ENCODE measurements around the gene DNAH6.

The DNAH6 gene

GRCh38 chr2:84823788-84824187, 307.5 kb downstream of the DNAH6 start:
- Histone ChIP-seq H3K27ac (ENCODE audit: low read depth, low read length) (no peak overlapping the region), H3K9me3 (ENCODE audit: control insufficient read depth, insufficient read depth, low read depth, low read length) (no peaks in the 10 kb centered on the region), H3K4me3 (ENCODE audit: low read depth, low read length) (no peak overlapping the region), H3K4me1 (ENCODE audit: control insufficient read depth, insufficient read depth, low read length) (no peaks in the 10 kb centered on the region), H3K27me3 (ENCODE audit: control insufficient read depth, insufficient read depth, low read length) (no peaks in the 10 kb centered on the region), H3K36me3 (ENCODE audit: control insufficient read depth, insufficient read depth, low read length) (no peaks in the 10 kb centered on the region), H3K9ac (ENCODE audit: low read length) (no peak overlapping the region)

DNA sequence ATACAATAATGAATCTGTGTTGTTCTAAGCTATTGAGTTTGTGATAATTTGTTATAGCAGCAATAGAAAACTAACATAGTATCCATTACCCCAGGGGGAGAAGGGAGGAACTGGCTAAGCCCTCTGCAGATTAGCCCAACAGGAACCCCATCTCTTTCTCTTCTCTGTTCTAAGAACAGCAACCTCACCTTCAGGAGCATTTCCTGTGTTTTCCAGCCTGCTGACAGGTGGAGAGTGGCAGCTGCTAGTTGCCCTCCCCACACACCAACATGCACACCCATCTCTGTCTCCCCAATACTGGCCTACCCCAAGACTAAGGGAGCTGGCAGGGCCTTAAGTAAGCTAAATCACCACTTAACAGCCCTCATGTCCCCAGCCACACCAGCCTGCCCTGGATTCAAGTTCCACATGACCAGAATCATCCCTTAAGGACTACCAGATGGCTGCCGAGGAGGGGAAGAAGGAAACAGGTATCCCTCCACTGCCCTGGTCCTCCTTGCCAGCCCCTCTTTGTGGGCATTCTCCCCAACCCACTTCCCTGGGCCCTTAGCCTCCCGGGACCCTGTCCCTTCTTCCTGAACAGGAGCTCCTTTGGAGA, 311.8 kb downstream of the DNAH6 start:
- Histone ChIP-seq H3K27ac (ENCODE audit: low read depth, low read length) (no peak overlapping the region), H3K36me3 (ENCODE audit: control insufficient read depth, insufficient read depth, low read length) (no peaks in the 10 kb centered on the region), H3K27me3 (ENCODE audit: control insufficient read depth, insufficient read depth, low read length) (no peaks in the 10 kb centered on the region), H3K9ac (ENCODE audit: low read length) (no peak overlapping the region), H3K4me1 (ENCODE audit: control insufficient read depth, insufficient read depth, low read length) (peaks cover 14% of the 10 kb centered on the region), H3K9me3 (ENCODE audit: control insufficient read depth, insufficient read depth, low read depth, low read length) (no peaks in the 10 kb centered on the region), H3K4me3 (ENCODE audit: low read depth, low read length) (no peak overlapping the region)

DNA sequence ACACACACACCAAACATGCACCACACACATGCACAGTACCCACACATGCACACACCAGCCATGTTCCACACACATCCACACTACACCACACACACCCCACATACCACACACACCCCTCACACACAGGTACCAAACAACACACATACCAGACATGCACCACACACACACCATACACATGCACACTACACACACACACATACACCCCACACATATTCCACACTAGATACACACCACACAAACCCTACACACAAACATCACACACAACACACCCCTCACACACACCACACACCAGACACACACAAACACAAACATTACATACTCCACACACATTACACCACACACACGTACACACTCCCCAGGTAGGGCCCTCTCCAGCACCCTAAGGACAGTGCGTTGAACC, 313.4 kb downstream of the DNAH6 start:
- Histone ChIP-seq H3K36me3 (ENCODE audit: control insufficient read depth, insufficient read depth, low read length) (no peaks in the 10 kb centered on the region), H3K9ac (ENCODE audit: low read length) (no peak overlapping the region), H3K27ac (ENCODE audit: low read depth, low read length) (no peak overlapping the region), H3K4me3 (ENCODE audit: low read depth, low read length) (no peak overlapping the region), H3K9me3 (ENCODE audit: control insufficient read depth, insufficient read depth, low read depth, low read length) (no peaks in the 10 kb centered on the region; the same call in 1 of the 2 replicates), H3K27me3 (ENCODE audit: control insufficient read depth, insufficient read depth, low read length) (no peaks in the 10 kb centered on the region), H3K4me1 (ENCODE audit: control insufficient read depth, insufficient read depth, low read length) (peaks cover 15% of the 10 kb centered on the region)

GRCh38 chr2:84830095-84830494, 313.8 kb downstream of the DNAH6 start:
- Histone ChIP-seq H3K4me3 (ENCODE audit: low read depth, low read length) (no peak overlapping the region), H3K9ac (ENCODE audit: low read length) (no peak overlapping the region), H3K4me1 (ENCODE audit: control insufficient read depth, insufficient read depth, low read length) (peaks cover 15% of the 10 kb centered on the region), H3K27me3 (ENCODE audit: control insufficient read depth, insufficient read depth, low read length) (no peaks in the 10 kb centered on the region), H3K36me3 (ENCODE audit: control insufficient read depth, insufficient read depth, low read length) (no peaks in the 10 kb centered on the region), H3K9me3 (ENCODE audit: control insufficient read depth, insufficient read depth, low read depth, low read length) (no peaks in the 10 kb centered on the region; the same call in 1 of the 2 replicates), H3K27ac (ENCODE audit: low read depth, low read length) (no peak overlapping the region)

GRCh38 chr2:84830758-84831500, 314.6 kb downstream of the DNAH6 start:
- no peak overlapping the region for H3K9ac ChIP-seq (ENCODE audit: low read length)

GRCh38 chr2:84832772-84833461, 316.6 kb downstream of the DNAH6 start:
- H3K27ac ChIP-seq (ENCODE audit: low read depth, low read length): no peak overlapping the region
- no peak overlapping the region for H3K4me3 ChIP-seq (ENCODE audit: low read depth, low read length)
- no peaks in the 10 kb centered on the region for H3K36me3 ChIP-seq (ENCODE audit: control insufficient read depth, insufficient read depth, low read length)
- peaks cover 18% of the 10 kb centered on the region; the same call in 1 of the 2 replicates for H3K9me3 ChIP-seq (ENCODE audit: control insufficient read depth, insufficient read depth, low read depth, low read length)
- no peaks in the 10 kb centered on the region for H3K27me3 ChIP-seq (ENCODE audit: control insufficient read depth, insufficient read depth, low read length)
- no peak overlapping the region for H3K9ac ChIP-seq (ENCODE audit: low read length)
- H3K4me1 ChIP-seq (ENCODE audit: control insufficient read depth, insufficient read depth, low read length): peaks cover 15% of the 10 kb centered on the region

More at GRCh38 chr2:84830758-84831500, 314.6 kb downstream of the DNAH6 start:
- H3K27me3 ChIP-seq (ENCODE audit: control insufficient read depth, insufficient read depth, low read length): no peaks in the 10 kb centered on the region
- H3K4me1 ChIP-seq (ENCODE audit: control insufficient read depth, insufficient read depth, low read length): peaks cover 15% of the 10 kb centered on the region
- H3K27ac ChIP-seq (ENCODE audit: low read depth, low read length): no peak overlapping the region
- no peak overlapping the region for H3K4me3 ChIP-seq (ENCODE audit: low read depth, low read length)
- peaks cover 5% of the 10 kb centered on the region; the same call in 1 of the 2 replicates for H3K9me3 ChIP-seq (ENCODE audit: control insufficient read depth, insufficient read depth, low read depth, low read length)
- H3K36me3 ChIP-seq (ENCODE audit: control insufficient read depth, insufficient read depth, low read length): no peaks in the 10 kb centered on the region

DNA sequence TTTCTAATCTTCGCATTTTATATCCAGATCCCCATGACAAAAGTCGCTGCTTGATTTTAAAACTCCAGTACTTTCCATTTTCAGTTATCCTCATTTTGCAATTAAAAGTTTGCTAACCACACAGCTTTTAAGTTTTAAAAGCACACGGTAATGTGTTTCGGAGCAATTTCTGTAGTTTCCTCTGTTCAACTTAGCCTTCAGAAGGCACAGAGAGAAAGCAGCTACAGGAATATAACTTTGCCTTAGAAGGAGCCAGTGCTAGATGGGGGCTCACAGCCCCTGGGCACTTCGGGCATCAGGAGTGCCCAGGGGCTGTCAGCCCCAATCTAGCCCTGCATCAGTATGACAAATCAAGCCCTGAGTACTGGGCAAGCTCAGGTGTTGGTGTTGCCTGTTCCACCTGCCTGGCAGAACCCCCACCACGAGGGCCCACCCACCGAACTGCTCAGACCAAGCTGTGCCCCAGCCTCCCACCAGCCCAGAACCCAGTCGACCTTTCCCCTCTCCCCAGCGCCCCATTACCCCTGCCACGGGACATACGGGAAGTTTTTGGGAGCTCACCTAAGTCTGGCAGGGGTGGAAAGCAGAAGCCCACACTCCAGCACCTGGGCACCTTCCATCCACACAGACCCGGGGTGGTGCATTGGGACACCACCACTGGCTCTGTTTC, 317.3 kb downstream of the DNAH6 start:
- H3K4me1 ChIP-seq (ENCODE audit: control insufficient read depth, insufficient read depth, low read length): peaks cover 15% of the 10 kb centered on the region
- peaks cover 20% of the 10 kb centered on the region; the same call in 1 of the 2 replicates for H3K9me3 ChIP-seq (ENCODE audit: control insufficient read depth, insufficient read depth, low read depth, low read length)
- H3K36me3 ChIP-seq (ENCODE audit: control insufficient read depth, insufficient read depth, low read length): no peaks in the 10 kb centered on the region
- no peak overlapping the region for H3K27ac ChIP-seq (ENCODE audit: low read depth, low read length)
- no peak overlapping the region for H3K9ac ChIP-seq (ENCODE audit: low read length)
- no peak overlapping the region for H3K4me3 ChIP-seq (ENCODE audit: low read depth, low read length)
- no peaks in the 10 kb centered on the region for H3K27me3 ChIP-seq (ENCODE audit: control insufficient read depth, insufficient read depth, low read length)

DNA sequence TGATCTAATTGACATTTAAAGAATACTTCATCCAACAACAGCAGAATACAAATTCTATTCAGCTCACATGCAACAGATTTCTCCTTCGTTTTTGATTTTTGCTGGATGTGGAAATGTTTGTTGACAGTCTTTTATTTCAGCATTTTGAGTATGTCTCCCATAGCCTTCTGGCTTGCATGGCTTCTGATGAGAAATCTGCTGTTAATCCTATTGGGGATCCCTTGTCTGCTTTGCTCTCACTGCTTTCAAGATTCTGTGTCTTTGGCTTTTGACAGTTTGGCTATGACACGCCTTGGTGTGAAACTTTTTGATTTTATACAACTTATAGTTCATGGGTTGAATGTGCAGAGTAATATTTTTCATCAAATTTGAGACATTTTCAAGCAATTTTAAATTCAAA, 319.9 kb downstream of the DNAH6 start:
- no peaks in the 10 kb centered on the region for H3K36me3 ChIP-seq (ENCODE audit: control insufficient read depth, insufficient read depth, low read length)
- H3K27ac ChIP-seq (ENCODE audit: low read depth, low read length): no peak overlapping the region
- no peaks in the 10 kb centered on the region for H3K27me3 ChIP-seq (ENCODE audit: control insufficient read depth, insufficient read depth, low read length)
- peaks cover 16% of the 10 kb centered on the region for H3K4me1 ChIP-seq (ENCODE audit: control insufficient read depth, insufficient read depth, low read length)
- peaks cover 20% of the 10 kb centered on the region; the same call in 1 of the 2 replicates for H3K9me3 ChIP-seq (ENCODE audit: control insufficient read depth, insufficient read depth, low read depth, low read length)
- no peak overlapping the region for H3K9ac ChIP-seq (ENCODE audit: low read length)
- no peak overlapping the region for H3K4me3 ChIP-seq (ENCODE audit: low read depth, low read length)

DNA sequence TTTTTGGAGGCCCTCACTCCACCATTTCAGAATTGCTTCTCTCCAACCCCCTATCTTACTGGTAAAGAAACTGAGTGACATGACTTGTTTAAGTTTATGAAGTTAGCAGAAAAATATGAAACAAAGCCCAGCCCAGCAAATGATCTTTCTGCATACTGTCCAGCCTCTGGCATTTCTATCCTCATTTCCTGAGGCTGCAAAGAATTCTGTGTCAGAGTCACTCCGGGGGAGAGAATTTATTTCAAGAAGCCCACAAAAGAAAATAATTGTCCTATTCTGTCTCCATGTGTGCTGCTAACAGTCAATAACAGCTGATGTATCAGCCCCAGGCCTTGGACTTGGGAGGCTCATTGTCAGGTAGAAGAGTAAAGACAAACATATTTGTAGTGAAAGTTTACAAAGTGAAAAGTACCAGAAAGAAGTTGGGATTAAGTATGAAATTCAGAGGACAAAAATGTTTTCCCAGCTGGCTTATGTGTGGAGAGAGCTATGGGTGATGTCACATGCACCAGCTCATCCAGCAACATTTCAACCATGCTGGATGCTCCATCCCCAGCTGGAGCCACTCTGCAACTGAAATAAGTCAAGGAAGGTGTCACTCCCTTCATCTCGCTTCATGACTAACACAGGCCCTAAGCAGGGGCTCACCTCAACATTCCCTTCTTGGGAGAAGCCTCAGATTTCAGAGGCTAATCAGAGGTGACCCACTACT, 322.3 kb downstream of the DNAH6 start:
- no peak overlapping the region for H3K9ac ChIP-seq (ENCODE audit: low read length)
- no peaks in the 10 kb centered on the region for H3K36me3 ChIP-seq (ENCODE audit: control insufficient read depth, insufficient read depth, low read length)
- H3K27me3 ChIP-seq (ENCODE audit: control insufficient read depth, insufficient read depth, low read length): no peaks in the 10 kb centered on the region
- H3K9me3 ChIP-seq (ENCODE audit: control insufficient read depth, insufficient read depth, low read depth, low read length): peaks cover 20% of the 10 kb centered on the region; the same call in 1 of the 2 replicates
- H3K27ac ChIP-seq (ENCODE audit: low read depth, low read length): no peak overlapping the region
- peaks cover 11% of the 10 kb centered on the region; the same call in 1 of the 2 replicates for H3K4me1 ChIP-seq (ENCODE audit: control insufficient read depth, insufficient read depth, low read length)
- H3K4me3 ChIP-seq (ENCODE audit: low read depth, low read length): no peak overlapping the region

DNA sequence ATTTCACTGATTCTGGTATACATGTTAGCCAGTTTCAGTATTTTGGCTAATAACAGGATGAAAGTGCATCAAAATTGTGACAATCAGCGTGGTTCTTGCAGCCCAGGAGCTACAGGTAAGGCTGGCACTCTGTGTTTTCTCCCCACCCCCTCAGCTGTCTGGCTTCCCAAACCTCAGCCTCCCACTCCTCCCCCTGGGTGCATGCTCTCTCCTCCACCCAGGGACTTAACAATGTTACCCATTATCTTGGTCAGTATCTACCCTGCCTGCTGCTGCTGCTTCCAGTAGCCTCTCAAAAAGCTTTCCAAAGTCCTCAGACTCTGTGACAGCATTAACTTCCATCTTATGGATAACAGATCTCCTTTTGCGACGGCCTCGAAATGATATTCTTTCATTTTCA, 323.6 kb downstream of the DNAH6 start:
- H3K9me3 ChIP-seq (ENCODE audit: control insufficient read depth, insufficient read depth, low read depth, low read length): peaks cover 20% of the 10 kb centered on the region; the same call in 1 of the 2 replicates
- H3K27me3 ChIP-seq (ENCODE audit: control insufficient read depth, insufficient read depth, low read length): no peaks in the 10 kb centered on the region
- H3K4me3 ChIP-seq (ENCODE audit: low read depth, low read length): no peak overlapping the region
- no peak overlapping the region for H3K9ac ChIP-seq (ENCODE audit: low read length)
- H3K27ac ChIP-seq (ENCODE audit: low read depth, low read length): no peak overlapping the region
- H3K36me3 ChIP-seq (ENCODE audit: control insufficient read depth, insufficient read depth, low read length): no peaks in the 10 kb centered on the region
- H3K4me1 ChIP-seq (ENCODE audit: control insufficient read depth, insufficient read depth, low read length): peaks cover 11% of the 10 kb centered on the region; the same call in 1 of the 2 replicates
